GM12891 (cell line): ENCODE data around the gene PRKN.
A peak's percentile ranks its signal among the peaks of the same experiment; 100 is the strongest.

Experiments used
- DNase-seq: peaks from one replicate; pipeline ENCODE4 v3.0.0; 2011; ENCODE audit warnings: low spot score; ENCODE audit not compliant: insufficient read length
- FAIRE-seq: peaks from 2 replicates; lab custom pipeline; 2011; peaks lifted over from hg19 to GRCh38; lab: Jason Lieb, UNC
- PAX5 ChIP-seq: IDR thresholded peaks from 2 replicates; pipeline ENCODE4 v1.6.1; 2011; ENCODE audit warnings: low read length, moderate library complexity, mild to moderate bottlenecking; ENCODE audit not compliant: insufficient read depth, severe bottlenecking
- POLR2A ChIP-seq: IDR thresholded peaks from 2 replicates; pipeline ENCODE4 v1.6.1; 2011; ENCODE audit warnings: low read depth, low read length, control low read depth
- POLR2AphosphoS5 ChIP-seq: IDR thresholded peaks from 2 replicates; pipeline ENCODE4 v1.6.1; 2011; ENCODE audit warnings: low read depth, low read length, control low read depth
- POU2F2 ChIP-seq: IDR thresholded peaks from 2 replicates; pipeline ENCODE4 v1.6.1; 2011; ENCODE audit warnings: low read depth, mild to moderate bottlenecking, control low read depth, low read length, moderate library complexity
- SPI1 ChIP-seq: IDR thresholded peaks from 2 replicates; pipeline ENCODE4 v1.6.1; 2011; ENCODE audit warnings: low read depth, low read length, control low read depth
- TAF1 ChIP-seq: IDR thresholded peaks from 2 replicates; pipeline ENCODE4 v1.6.1; 2011; ENCODE audit warnings: low read depth, low read length, control low read depth

Gene PRKN

DNA sequence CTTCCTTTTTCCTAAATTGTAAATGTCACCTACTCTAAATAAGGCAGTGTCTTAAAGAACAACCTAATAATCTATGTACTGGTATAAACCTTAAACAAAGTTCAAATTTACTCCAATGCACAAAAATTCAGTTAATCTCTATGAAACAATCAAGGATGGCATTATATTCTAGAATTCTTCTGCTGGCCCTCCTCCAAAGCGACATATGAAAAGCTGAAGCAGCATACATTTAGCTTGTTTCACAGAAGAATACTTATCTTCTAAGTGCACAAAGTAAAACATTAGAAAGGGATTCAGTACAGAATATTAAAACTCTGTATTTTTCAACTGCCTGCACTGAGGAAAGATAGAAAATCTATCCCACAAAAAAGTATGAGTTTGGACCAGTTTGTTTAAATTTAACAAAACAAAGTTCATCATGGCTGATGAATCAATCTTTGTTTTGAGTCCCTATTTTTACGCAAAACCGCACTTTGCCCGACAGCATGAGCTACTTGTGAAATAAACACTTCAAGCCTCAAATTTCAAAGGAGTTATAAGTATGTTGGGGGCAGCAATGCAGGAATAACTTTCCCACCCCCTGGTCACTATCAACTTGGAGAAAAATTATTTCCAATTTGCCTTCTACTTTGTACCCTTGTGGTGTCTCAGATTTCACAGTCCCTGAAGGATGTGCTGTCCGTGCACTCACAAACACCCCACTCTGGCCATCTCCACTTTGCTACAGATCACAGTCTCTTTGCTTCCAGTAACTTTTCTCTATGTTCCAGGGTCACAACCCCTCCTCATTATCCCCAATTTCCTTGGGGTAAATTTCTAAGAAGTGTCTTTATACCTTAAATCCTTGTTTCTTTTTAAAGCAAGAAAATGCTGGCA, 238.2 kb downstream of the PRKN start:
- DNase-seq: no peak
- no peak for FAIRE-seq
- no peak for TF ChIP-seq POLR2A
- TF ChIP-seq SPI1: no peak
- no peak for TF ChIP-seq POLR2AphosphoS5
- TF ChIP-seq PAX5: no peak
- TF ChIP-seq POU2F2: no peak
- no peak for TF ChIP-seq TAF1

- FAIRE-seq: no peak
- peak; percentile 31; the same call in 1 of the 2 replicates for TF ChIP-seq SPI1
- TF ChIP-seq POU2F2: no peak
Observed at GRCh38 chr6:162488444-162488843, 239.1 kb downstream of the PRKN start.

GRCh38 chr6:162485464-162485863, 242.1 kb downstream of the PRKN start:
- TF ChIP-seq POU2F2 (no peak), SPI1 (no peak), POLR2AphosphoS5 (no peak), TAF1 (no peak), POLR2A (no peak), PAX5 (no peak)
- no peak for FAIRE-seq
- DNase-seq: no peak

More at GRCh38 chr6:162488444-162488843, 239.1 kb downstream of the PRKN start:
- no peak for DNase-seq

GRCh38 chr6:162481938-162482337, 245.6 kb downstream of the PRKN start:
- DNase-seq: no peak
- FAIRE-seq: no peak
- TF ChIP-seq SPI1 (no peak), POLR2A (no peak), TAF1 (no peak), POU2F2 (no peak), PAX5 (no peak), POLR2AphosphoS5 (no peak)

GRCh38 chr6:162481320-162481719, 246.2 kb downstream of the PRKN start:
- FAIRE-seq (no peak), DNase-seq (no peak)
- TF ChIP-seq POLR2AphosphoS5 (no peak), PAX5 (no peak), TAF1 (no peak), SPI1 (no peak), POLR2A (no peak), POU2F2 (no peak)

DNA sequence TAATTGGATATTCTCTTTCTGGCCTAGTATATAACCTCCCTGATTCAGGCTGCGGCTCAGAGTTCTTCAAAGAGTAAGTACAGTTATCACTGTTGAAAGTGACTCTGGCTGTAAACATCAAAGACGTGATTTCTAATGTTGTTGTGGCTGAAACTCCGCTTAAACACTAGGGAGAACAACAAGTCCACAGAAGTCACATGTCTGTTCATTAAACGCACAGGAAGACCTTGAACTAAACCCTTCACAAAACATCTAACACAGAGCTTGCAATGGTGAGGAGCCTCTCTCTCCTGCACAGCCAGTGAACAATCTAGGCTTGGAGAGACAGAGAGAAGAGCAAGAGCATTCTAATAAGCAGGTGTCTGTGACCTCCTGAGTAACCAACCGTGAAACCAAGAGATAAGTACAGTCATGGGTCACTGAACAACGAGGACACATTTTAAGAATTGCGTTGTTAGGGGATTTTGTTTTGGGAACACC, 249.3 kb downstream of the PRKN start:
- TF ChIP-seq SPI1: no peak
- TF ChIP-seq PAX5: no peak
- no peak for TF ChIP-seq POLR2AphosphoS5
- TF ChIP-seq TAF1: no peak
- no peak for TF ChIP-seq POLR2A
- TF ChIP-seq POU2F2: no peak
- FAIRE-seq (no peak), DNase-seq (no peak)

DNA sequence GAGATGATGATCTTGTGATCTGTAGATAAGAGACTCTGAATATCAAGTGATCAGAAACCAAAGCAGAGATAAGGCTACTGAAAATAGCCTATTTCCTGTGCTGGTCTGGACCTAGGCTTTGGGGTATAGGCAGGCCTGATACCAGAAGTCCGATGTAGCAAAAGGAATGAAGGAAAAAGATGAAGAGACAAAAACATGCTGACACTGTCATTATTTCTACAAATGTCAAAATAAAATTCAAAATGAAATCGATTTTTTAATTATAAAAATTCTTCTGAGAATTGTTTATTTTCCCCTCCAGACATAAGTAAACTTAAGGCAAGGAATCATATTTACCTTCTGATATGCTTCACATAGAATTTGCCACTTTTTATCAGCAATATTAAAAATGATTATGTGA, 252.8 kb downstream of the PRKN start:
- DNase-seq (no peak), FAIRE-seq (no peak)
- TF ChIP-seq TAF1: no peak
- TF ChIP-seq PAX5: no peak
- TF ChIP-seq SPI1: no peak
- no peak for TF ChIP-seq POU2F2
- no peak for TF ChIP-seq POLR2AphosphoS5
- no peak for TF ChIP-seq POLR2A

DNA sequence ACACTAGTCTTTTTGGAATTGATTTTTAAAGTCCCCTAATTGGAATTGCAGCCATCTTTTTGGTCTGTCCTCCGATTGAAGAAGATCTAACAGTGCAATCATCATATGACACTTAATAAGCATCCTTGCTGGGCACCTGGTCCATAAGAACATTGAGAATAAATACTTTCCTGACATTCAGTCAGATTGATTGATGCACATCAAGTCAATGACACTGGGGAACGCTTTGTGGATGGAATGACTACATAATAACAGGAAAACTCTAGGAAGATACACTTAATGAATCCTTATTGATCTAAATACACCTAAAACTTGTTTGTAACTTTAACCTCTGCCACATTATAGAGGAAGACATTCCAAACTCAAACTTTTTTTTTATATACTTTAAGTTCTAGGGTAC, 255.7 kb downstream of the PRKN start:
- DNase-seq (no peak), FAIRE-seq (no peak)

DNA sequence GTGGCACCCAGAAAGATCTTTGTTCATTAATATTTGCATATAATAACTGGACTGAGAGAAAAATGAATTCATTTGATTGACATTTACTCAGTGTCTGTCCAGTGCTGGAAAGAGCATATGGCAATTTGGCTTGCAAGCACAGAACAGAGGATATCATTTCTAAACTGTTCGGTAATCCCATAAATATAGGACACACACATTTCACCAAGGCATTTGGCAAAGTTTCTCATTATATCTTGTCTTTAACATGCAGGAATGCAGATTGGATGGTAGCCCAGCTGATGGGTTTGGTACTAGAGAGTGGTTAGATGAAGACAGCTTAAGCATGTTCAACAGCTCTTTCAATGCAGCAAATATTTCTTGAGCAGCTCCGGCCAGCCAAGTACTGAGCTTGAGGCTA, 259.2 kb downstream of the PRKN start:
- TF ChIP-seq SPI1: no peak
- TF ChIP-seq POU2F2: no peak
- DNase-seq (no peak), FAIRE-seq (no peak)

More for the DNA sequence above, 255.7 kb downstream of the PRKN start:
- TF ChIP-seq POLR2AphosphoS5 (no peak), TAF1 (no peak), PAX5 (no peak), SPI1 (no peak), POLR2A (no peak), POU2F2 (no peak)
